ENCODE measurements around the gene TTC7B. TPM values are rescaled to one million over a fixed set of nuclear protein-coding genes. Genes with fewer than 3 reads are reported as not detected.

TTC7B gene
- total RNA-seq, 1 donor from 2014 or later = 46.6 TPM

DNA sequence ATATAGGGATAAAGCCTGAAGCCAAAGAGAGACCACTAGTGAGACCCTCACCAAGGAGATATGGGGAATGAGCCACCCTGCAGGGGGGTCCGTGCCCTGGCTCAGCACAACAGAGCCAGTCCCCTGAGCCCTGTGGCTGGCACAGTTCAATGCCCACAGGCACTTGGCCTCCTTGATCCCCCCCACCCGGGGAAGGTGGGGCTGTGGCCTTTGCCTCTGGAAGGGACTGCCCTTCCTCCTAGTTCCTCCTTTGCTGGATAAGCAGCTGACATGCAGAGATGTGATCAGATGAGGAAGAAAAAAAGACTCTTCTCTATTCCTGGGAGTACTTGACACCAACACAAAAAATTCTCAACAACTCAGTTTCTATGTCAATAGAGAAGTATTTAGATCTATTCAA lies 19.9 kb downstream of the TTC7B start:
- Mint-ChIP-seq H3K36me3 (ENCODE audit: insufficient read depth) (no peaks in the 10 kb centered on the region), H3K27ac (no peak overlapping the region)

DNA sequence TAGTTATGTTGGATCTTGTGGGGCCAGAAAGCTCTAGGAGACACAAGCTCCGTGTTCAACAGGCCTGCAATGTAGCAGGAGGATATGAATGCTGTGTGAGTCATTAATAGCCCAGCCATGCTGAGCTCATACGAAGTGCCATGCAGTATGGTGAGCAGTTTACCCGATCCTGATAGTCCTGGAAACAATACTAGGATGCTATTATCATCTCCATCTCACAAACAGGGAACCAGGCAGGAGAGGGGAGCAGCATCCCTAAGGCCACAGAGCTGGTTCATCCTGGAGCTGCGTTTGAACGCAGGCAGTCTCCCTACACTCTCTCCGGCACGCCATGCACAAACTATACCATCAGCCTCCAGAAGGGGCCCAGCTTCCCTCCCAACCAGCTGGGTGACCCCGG lies 20.5 kb downstream of the TTC7B start:
- no peaks in the 10 kb centered on the region for H3K9me3 Mint-ChIP-seq (ENCODE audit: low read depth)
- peak overlapping the region; percentile 48 for H3K27ac Mint-ChIP-seq
- no peak overlapping the region for H3K4me3 Mint-ChIP-seq (ENCODE audit: low read depth)
- no peaks in the 10 kb centered on the region for H3K27me3 Mint-ChIP-seq
- H3K36me3 Mint-ChIP-seq (ENCODE audit: insufficient read depth) = no peaks in the 10 kb centered on the region
- TF ChIP-seq, protein P1, sequence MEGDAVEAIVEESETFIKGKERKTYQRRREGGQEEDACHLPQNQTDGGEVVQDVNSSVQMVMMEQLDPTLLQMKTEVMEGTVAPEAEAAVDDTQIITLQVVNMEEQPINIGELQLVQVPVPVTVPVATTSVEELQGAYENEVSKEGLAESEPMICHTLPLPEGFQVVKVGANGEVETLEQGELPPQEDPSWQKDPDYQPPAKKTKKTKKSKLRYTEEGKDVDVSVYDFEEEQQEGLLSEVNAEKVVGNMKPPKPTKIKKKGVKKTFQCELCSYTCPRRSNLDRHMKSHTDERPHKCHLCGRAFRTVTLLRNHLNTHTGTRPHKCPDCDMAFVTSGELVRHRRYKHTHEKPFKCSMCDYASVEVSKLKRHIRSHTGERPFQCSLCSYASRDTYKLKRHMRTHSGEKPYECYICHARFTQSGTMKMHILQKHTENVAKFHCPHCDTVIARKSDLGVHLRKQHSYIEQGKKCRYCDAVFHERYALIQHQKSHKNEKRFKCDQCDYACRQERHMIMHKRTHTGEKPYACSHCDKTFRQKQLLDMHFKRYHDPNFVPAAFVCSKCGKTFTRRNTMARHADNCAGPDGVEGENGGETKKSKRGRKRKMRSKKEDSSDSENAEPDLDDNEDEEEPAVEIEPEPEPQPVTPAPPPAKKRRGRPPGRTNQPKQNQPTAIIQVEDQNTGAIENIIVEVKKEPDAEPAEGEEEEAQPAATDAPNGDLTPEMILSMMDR (IDR thresholded peaks at IDR 0.05; ENCODE audit: unreplicated experiment) = no peak
- DNase-seq (ENCODE audit: low spot score, unreplicated experiment) = no peak
- H3K4me1 Mint-ChIP-seq (ENCODE audit: low read depth) = no peaks in the 10 kb centered on the region

More for the DNA sequence above, 19.9 kb downstream of the TTC7B start:
- Mint-ChIP-seq H3K9me3 (ENCODE audit: low read depth) (no peaks in the 10 kb centered on the region), H3K4me1 (ENCODE audit: low read depth) (no peaks in the 10 kb centered on the region), H3K27me3 (no peaks in the 10 kb centered on the region), H3K4me3 (ENCODE audit: low read depth) (no peak overlapping the region)
- TF ChIP-seq, protein P1 (IDR thresholded peaks at IDR 0.05; ENCODE audit: unreplicated experiment) = no peak
- no peak for DNase-seq (ENCODE audit: low spot score, unreplicated experiment)

DNA sequence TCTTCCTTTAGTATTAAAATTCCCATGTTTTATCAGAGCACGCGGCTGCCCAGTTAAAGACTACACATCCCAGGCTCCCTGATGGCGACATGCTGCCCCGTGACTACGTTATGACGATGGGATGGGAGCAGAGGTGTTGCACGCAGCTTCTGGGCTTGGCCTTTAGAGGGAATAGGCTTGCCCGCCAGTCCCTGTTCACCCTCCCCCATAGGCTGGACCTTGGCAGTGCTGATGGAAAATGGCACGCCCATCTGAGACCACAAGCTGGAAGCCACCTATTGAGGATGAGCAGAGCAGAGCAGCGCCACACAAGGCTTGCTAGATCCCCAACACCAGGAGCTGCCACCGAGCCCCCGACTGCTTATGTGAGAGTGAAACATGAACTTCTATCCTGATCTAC lies 24.7 kb downstream of the TTC7B start:
- H3K4me1 Mint-ChIP-seq (ENCODE audit: low read depth) = no peaks in the 10 kb centered on the region
- TF ChIP-seq, protein P1 (IDR thresholded peaks at IDR 0.05; ENCODE audit: unreplicated experiment) = no peak
- H3K27ac Mint-ChIP-seq = no peak overlapping the region
- H3K4me3 Mint-ChIP-seq (ENCODE audit: low read depth) = no peak overlapping the region
- H3K9me3 Mint-ChIP-seq (ENCODE audit: low read depth) = no peaks in the 10 kb centered on the region
- DNase-seq (ENCODE audit: low spot score, unreplicated experiment) = no peak
- H3K27me3 Mint-ChIP-seq = no peaks in the 10 kb centered on the region
- H3K36me3 Mint-ChIP-seq (ENCODE audit: insufficient read depth) = no peaks in the 10 kb centered on the region

DNA sequence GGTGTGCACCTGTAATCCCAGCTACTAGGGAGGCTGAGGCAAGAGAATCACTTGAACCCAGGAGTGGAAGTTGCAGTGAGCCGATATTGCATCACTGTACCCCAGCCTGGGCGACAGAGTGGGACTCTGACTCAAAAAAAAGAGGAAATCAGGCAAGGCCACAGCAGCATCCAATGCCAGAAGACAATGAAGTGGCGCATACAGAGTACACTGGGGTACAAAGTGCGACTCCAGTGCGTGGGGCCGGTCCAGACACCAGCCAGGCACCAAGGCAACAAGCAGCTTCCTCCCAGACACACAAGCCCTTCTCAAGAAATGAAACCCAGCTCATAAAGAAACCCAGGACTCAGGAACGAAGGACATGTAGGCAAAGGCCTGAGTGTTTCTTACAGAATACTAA lies 28.2 kb downstream of the TTC7B start:
- peaks cover 2% of the 10 kb centered on the region for H3K36me3 Mint-ChIP-seq (ENCODE audit: insufficient read depth)
- H3K4me1 Mint-ChIP-seq (ENCODE audit: low read depth) = no peaks in the 10 kb centered on the region
- DNase-seq (ENCODE audit: low spot score, unreplicated experiment) = no peak
- TF ChIP-seq, protein P1 (IDR thresholded peaks at IDR 0.05; ENCODE audit: unreplicated experiment) = no peak
- no peaks in the 10 kb centered on the region for H3K27me3 Mint-ChIP-seq
- H3K4me3 Mint-ChIP-seq (ENCODE audit: low read depth) = no peak overlapping the region
- no peaks in the 10 kb centered on the region for H3K9me3 Mint-ChIP-seq (ENCODE audit: low read depth)
- no peak overlapping the region for H3K27ac Mint-ChIP-seq

DNA sequence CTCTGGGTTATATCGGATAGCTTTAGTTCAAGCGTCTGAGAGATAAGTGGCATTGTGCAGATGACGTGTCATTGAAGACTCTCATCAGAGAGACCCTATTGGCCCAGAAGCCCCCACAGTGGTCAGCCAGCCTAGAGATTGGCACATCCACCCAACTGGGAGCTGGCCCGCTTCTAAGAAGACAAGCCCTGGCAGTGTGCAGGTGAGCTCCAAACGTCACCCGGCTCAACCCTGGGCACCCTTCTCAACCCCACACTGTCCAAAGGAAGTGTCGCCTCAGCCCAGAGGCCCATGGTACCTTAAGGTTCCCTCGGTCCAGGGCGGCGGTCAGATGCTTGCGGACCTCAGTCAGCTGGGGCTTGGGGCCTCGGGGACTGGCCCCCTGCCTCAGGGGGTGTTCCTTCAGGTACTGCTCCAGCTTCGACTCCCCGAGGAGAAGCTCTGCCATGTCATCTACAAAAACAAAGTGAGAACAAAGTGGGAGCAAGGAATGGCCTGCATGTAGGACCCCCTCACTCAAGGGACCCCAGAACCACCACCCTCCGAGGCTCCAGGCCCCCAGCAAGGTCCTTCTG lies 30.3 kb downstream of the TTC7B start:
- peaks cover 4% of the 10 kb centered on the region for H3K36me3 Mint-ChIP-seq (ENCODE audit: insufficient read depth)
- no peaks in the 10 kb centered on the region for H3K4me1 Mint-ChIP-seq (ENCODE audit: low read depth)
- no peaks in the 10 kb centered on the region for H3K27me3 Mint-ChIP-seq
- H3K9me3 Mint-ChIP-seq (ENCODE audit: low read depth) = no peaks in the 10 kb centered on the region
- TF ChIP-seq, protein P1 (IDR thresholded peaks at IDR 0.05; ENCODE audit: unreplicated experiment) = no peak
- H3K4me3 Mint-ChIP-seq (ENCODE audit: low read depth) = no peak overlapping the region
- DNase-seq (ENCODE audit: low spot score, unreplicated experiment) = no peak
- no peak overlapping the region for H3K27ac Mint-ChIP-seq
